ENCODE results near the gene DOP1A.

DOP1A gene

DNA sequence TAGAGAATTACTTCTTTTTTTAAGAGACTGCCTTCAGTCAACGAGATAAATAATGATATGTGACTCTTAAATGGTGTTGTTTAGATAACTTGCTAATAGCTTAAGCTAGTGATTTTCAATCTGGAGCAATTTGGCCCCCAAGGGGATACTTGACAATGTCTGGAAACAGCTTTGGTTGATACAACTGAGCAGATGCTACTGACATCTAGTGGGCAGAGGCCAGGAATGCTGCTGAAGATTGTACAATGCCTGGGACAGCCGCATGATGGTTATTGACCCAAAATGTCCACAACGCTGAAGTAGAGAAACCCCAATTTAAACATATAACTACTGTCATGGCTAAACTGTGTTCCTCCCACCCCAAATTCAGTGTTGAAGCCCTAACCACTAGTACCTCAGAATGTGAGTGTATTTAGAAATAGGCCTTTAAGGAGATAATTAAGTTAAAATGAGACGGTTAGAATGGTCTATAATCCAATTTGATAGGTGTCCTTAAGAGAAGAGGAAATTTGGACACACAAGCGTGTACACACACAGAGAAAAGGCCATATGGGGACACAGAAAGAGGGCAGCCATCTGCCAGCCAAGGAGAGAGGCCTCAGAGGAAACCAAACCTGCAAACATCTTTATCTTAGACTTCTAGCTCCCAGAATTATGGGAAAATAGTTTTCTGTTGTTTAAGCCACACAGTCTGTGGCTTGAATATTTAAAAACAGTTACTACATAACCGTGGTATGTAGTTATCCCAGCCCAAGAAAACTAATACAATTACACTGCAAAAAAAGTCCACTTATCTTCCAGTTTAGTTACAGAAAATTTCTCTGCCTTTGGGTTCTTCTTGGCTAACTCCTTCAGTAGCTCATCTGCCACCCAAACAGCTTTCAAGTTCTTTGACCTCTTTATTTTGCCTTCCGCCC lies 147.9 kb downstream of the DOP1A start:
- no peaks in the 10 kb centered on the region for H3K9me3 ChIP-seq (ENCODE audit: control insufficient read depth in 5 of 5, low read length in 5 of 5)
- no peaks in the 10 kb centered on the region for H3K27me3 ChIP-seq (ENCODE audit: control insufficient read depth in 5 of 5, insufficient read depth in 4 of 5, low read length in 5 of 5)
- H3K4me3 ChIP-seq (ENCODE audit: low read depth in 1 of 5, low read length in 5 of 5), result no peak overlapping the region
- H3K9ac ChIP-seq (ENCODE audit: low read length in 5 of 5), result peak overlapping the region in 1 of 5 donors; percentile 56
- peaks cover 3 to 27% (median 19%) of the 10 kb centered on the region in 5 donors for H3K36me3 ChIP-seq (ENCODE audit: control insufficient read depth in 5 of 5, insufficient read depth in 5 of 5, low read length in 5 of 5)
- H3K4me1 ChIP-seq (ENCODE audit: control insufficient read depth in 5 of 5, insufficient read depth in 5 of 5, low read length in 5 of 5), result peaks cover 0 to 8% (median 0%) of the 10 kb centered on the region in 5 donors
- H3K27ac ChIP-seq (ENCODE audit: low read depth, low read length), result no peak overlapping the region

DNA sequence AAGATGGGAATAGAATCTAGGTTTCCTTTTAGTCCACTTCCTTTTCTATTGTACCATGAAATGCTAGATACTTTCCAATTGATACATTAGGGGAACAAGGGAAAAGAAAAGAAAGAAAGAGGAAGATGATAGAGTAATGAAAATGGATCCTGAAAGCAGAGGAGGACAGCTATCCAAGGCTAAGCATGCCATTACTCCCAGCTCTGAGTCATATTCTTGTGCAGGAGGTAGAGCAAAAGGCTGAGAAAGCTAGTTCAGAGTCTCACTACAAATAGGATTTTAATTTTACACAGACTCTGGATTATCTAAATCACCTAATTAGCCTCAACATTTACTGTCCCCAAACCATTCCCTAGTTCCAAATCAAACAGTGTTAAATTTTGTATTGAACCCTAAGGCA lies 149.3 kb downstream of the DOP1A start:
- Histone ChIP-seq H3K36me3 (ENCODE audit: control insufficient read depth in 5 of 5, insufficient read depth in 5 of 5, low read length in 5 of 5) (peaks cover 0 to 25% (median 18%) of the 10 kb centered on the region in 5 donors), H3K4me3 (ENCODE audit: low read depth in 1 of 5, low read length in 5 of 5) (no peak overlapping the region), H3K4me1 (ENCODE audit: control insufficient read depth in 5 of 5, insufficient read depth in 5 of 5, low read length in 5 of 5) (peaks cover 0 to 8% (median 0%) of the 10 kb centered on the region in 5 donors), H3K9me3 (ENCODE audit: control insufficient read depth in 5 of 5, low read length in 5 of 5) (no peaks in the 10 kb centered on the region), H3K9ac (ENCODE audit: low read length in 5 of 5) (no peak overlapping the region), H3K27ac (ENCODE audit: low read depth, low read length) (no peak overlapping the region), H3K27me3 (ENCODE audit: control insufficient read depth in 5 of 5, insufficient read depth in 4 of 5, low read length in 5 of 5) (no peaks in the 10 kb centered on the region)
